Measurements from ENCODE around the gene GBP3.
"Not testable (repeated sequence)": the region's sequence is repeated elsewhere in the genome, so short reads cannot be mapped to it uniquely, and the experiment has no call there.

The GBP3 gene, protein sequence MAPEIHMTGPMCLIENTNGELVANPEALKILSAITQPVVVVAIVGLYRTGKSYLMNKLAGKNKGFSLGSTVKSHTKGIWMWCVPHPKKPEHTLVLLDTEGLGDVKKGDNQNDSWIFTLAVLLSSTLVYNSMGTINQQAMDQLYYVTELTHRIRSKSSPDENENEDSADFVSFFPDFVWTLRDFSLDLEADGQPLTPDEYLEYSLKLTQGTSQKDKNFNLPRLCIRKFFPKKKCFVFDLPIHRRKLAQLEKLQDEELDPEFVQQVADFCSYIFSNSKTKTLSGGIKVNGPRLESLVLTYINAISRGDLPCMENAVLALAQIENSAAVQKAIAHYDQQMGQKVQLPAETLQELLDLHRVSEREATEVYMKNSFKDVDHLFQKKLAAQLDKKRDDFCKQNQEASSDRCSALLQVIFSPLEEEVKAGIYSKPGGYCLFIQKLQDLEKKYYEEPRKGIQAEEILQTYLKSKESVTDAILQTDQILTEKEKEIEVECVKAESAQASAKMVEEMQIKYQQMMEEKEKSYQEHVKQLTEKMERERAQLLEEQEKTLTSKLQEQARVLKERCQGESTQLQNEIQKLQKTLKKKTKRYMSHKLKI

DNA sequence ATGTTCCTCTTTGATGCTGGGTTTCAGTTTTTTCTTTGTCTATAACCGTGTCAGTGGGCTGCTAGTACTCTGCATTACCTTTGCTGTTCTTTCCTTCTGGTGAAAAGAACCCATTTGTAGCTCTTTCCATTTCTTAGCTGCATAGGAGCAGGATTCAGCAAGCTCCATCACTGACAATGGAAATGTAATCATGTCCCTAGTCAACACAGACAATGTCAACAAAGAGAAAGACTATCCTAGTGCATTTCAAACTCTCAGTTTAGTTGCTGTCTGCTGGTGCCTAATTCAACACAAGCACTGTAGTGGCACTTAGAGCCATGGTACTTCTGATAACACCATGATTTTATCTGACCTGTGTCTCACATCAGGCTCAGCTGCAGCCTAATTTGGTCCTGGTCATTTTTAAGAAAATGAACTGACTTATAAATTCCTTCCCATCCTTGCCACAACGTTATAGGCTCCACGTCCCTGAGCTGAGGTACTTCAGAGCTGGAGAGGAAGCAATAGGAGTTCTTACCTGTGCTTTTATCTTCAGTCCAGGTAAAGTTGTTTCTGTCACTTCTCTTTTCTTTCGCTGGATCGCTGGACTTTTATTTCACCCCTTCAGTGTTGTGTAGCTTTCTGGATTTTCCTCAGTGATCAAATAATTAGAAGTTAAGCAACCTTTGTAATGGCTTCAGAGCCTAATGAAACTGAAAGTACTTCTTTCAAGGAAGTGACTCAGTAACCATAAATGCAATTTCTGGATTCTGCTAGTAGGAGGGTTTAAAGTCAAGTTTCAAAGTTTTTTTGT is at the start of gene GBP3:
Gene GBP3 (minus strand): TSS at position 700 of the 793 bp plus-strand sequence. CDS start 2,145 bp downstream, outside the sequence.
- DNase-seq, result no peak

DNA sequence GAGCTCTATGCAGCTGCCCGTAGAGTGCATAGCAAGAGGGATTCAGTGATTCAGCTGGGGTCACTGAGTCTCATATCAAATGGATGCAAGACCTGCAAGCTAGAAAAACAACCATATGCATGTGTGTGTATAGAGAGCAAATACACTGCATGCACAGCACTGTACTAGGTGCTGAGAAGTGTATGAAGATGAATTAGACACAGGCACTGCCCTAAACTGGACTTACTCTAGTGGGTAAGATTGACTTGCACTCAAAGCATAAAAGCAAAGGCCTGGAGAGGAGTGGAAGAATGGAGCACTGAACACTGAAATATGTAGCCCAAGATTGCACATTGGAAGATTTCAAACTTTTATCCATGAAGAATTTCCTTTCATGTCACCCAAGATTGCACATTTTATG is 47.8 kb upstream of the GBP3 start:
- DNase-seq, result no peak

DNA sequence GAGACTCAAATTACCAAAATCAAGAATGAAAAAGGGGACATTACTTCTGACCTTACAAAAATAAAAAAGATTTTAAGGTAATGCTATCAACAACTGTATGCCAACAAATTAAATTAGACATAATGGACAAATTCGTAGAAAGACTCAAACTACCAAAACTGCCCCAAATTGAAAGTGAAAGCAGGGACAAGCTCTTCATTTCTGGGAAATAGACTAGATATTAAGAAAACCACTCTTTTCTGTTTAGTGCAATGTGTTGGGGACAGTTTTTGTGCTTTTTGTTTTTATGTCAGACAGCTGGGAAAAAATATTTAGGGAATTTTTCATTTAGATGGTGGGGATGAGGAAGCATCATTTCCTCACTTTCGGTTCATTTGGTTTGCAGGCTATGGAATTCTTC is 47.3 kb upstream of the GBP3 start:
- no peak for DNase-seq

DNA sequence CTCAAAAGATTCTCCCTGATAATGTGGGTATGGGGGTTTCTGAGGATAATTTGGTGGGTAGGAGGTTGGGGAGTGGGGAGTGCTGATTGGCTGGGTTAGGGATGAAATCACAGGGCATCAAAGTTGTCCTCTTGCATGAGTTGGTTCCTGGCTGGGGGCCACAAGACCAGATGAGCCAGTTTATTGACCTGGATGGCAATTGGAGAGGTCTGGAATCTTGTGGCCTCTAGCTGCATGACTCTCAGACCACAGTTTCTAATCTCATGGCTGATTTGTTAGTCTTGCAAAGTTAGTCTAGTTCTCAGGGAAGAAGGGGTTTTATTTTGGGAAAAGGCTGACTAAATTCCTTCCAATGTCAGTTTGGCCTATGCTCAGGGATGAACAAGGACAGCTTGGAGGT is 45.6 kb upstream of the GBP3 start:
- no peak for DNase-seq

DNA sequence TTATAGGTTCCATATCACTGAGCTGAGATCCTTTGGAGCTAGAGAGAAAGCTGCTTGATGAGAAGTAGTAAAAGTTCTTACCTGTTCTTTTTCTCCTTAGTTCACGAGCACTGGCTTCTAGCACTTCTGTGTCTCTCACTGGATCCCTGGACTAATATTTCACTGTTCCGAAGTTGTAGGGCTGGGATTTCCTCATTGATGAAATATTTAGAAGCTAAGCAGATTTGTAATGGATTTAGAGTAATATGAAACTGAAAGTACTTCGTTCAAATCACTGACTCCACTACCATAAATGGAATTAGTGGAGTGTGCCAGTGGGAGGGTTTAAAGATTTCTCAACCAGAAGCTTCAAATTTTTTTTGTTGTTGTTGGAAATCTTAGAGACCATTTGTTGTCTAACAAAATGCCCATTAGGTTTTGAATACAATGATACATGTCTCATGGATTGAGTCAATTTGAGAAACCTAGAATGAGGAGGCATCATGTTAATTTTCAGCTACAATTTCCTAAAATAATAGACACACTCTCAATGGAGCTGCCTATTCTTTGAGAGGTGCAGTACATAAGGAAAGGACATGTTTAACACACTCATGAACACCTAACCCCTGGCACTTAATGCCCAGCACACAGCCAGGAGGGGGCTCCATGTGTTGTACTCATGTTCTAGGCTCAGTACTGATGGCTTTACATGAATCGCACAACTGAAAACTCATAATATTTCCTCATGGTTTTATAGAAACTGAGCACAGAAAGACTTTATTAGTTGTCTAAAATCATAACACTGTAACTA is 42.6 kb upstream of the GBP3 start, which contains the start of gene GBP1:
Gene GBP1 (minus strand): TSS at position 130 of the 790 bp plus-strand sequence. CDS start 1,974 bp downstream, outside the sequence.
- peak; percentile 52 for DNase-seq

DNA sequence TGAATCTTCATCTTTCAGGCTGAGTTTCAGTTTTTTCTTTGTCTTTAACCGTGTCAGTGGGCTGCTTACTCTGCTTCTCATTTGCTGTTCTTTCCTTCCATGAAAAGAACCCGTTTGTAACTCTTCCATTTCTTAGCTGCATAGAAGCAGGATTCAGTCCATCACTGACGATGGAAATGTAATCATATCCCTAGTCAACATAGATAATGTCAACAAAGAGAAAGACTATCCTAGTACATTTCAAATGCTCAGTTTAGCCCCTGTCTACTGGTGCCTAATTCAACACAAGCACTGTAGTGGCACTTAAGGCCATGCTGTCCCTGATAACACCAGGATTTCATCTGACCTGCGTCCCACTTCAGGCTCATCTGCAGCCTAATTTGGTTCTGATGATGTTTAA is 42.0 kb upstream of the GBP3 start:
- no peak for DNase-seq

DNA sequence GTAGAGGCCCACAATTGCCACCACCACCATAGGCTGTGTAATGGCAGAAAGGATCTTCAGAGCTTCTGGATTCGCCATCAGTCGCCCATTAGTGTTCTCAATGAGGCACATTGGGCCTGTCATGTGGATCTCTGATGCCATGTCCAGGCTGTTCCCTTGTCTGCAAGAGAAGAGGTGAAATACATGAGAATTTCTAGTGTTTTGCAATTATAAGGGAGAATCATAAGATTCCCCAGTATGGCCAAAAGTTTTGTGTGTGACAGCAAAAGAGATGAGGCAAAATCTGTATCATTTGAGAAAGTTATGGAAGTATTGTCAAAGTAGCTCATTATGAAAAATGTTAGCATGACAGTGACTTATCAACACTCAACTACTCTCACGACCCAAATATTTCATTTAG is 40.4 kb upstream of the GBP3 start:
- peak; percentile 47 for DNase-seq

DNA sequence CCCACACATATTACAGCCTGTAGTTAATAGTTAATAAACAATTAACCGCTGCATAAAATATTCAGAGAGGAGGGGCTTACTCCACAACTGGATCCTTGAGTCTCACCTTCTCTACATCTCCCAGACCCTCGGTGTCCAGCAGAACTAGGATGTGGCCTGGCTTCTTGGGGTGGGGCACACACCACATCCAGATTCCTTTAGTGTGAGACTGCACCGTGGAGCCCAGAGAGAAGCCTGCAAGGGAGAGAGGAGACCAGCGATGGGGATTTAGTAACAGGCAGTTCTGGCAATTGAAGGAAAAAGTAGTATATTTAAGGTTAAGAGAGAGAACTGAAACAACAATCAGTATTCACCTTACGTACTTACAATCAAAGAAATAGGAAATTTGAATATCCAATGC is 37.4 kb upstream of the GBP3 start:
- DNase-seq, result no peak

DNA sequence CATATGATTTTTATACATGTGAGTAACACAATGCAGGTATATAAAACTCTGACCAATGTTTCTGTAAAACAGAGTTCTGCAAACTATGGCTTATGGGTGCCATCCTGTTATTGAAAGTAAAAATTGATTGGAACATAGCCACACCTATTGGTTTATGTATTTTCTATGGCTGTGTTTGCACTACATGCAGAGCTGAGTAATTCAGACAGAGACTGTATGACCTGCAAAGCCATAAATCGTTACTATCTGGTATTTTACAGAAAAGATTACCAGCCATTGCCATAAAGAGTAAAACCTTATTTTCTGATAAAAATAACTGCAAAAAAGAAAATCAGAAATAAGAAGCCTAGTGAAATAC is 29.3 kb upstream of the GBP3 start:
- DNase-seq, result no peak

DNA sequence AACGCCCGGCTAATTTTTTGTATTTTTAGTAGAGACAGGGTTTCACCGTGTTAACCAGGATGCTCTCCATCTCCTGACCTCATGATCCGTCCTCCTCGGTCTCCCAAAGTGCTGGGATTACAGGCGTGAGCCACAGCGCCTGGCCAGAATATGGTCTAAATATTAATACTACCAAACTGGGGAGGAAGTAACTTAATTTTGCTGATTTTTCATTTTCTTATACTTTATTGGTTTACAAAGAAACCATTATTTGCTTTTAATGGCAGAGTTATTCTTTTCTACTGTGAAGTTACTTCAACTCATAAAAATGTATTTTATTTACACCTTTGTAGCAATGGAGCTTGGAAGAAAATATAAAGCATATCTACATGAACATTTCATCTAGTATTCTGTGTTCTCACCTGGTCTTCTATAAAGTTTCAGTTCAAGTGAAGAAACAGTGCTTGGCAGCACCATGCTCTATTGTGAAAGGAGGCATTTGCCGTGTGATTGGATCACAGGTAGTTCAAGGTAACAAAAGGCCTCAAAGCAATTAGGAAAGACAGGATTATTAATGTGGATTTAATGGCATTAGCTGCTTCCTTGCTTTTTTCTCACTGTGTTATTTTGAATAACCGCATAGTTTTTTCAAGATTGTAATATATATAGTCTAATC is 28.8 kb upstream of the GBP3 start:
- DNase-seq, result no peak

DNA sequence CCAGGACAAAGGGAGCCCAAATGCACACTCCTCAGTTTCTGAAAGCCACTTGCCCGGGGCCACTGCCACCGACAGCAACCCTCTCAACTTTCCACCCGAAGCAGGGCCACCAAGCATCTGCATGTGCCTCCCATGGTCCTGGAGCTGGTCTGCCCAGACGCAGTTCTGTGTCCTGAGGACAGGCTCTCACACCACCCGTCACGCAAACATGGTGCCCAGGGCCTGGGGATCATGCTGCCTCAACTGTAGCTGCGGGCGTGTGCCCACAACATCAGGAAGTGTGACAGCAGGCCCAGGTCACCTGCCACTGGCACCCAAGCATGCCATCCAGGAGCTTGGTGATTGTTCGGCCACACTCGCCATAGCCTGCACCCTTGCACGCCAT is 28.0 kb upstream of the GBP3 start:
- no peak for DNase-seq

DNA sequence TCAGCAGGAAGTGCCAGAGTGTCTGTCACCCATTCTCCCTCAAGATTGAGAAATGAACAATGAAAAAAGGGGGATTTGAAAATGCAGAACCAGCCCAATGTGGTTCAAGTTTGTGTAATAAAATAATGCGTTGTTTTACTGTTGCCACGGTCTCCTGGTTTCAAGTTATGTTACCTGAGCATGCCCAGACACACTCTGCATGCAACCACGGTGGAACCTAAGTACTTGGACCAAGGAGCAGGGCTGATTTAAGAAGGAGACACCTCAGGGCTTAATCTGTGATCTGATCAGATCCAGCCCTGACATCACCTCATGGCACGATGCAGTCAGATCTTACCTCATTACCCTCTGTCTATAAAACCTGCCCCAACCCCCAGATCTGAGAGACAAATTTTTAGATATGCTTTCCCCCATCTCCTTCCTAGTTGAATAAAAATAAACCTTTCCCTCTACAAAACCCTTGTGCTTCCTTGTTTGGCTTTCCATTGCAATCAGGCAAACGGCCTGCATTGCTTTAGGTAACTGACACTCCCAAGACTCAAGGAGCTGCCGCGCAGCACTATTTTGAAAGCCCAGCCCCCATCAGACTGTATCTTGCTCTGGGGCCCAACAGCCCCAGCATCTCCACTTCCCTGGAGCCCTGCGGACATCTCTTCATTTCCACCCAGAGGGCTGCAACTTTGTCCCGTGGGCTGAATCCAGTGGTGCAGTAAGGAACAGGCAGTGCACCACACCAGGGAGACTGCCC is 27.4 kb upstream of the GBP3 start:
- DNase-seq, result not testable (repeated sequence)

DNA sequence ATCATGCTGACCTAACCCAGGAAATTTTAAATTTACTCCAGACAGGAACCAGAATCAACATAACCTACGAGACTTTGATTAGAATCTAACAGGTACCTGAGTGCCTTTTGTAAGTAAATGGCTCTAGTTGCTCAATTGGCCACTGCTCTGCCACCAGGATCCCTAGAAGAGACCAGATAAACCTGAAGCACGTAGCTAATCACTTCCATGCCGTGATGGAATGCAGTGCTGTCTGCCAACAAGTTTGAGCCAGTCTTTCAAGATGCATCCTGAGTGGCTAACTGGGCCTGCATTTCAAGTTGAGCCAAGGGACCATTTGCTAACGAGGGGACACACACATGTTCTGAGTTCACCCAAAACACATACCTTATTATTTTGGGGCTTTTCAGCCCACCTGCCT is 26.5 kb upstream of the GBP3 start:
- DNase-seq, result not testable (repeated sequence)

DNA sequence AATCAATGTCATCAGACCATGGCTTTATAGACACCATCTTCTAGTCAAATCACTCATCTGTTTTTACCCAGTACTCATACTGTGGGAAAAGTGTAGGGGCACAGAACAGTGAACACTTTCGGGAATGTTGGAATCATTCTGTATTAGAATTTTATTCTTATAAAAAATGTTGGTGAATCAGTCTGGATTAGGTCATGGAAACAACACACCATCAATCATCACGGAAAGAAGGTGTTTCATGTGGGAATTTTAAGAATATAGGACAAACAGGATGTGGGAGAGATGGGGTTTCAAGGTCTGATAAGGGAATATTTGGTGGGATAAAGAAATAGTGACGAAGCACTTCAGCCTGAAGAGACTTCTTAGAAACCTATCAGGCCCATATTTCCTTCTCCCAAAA is 25.1 kb upstream of the GBP3 start:
- DNase-seq, result no peak

DNA sequence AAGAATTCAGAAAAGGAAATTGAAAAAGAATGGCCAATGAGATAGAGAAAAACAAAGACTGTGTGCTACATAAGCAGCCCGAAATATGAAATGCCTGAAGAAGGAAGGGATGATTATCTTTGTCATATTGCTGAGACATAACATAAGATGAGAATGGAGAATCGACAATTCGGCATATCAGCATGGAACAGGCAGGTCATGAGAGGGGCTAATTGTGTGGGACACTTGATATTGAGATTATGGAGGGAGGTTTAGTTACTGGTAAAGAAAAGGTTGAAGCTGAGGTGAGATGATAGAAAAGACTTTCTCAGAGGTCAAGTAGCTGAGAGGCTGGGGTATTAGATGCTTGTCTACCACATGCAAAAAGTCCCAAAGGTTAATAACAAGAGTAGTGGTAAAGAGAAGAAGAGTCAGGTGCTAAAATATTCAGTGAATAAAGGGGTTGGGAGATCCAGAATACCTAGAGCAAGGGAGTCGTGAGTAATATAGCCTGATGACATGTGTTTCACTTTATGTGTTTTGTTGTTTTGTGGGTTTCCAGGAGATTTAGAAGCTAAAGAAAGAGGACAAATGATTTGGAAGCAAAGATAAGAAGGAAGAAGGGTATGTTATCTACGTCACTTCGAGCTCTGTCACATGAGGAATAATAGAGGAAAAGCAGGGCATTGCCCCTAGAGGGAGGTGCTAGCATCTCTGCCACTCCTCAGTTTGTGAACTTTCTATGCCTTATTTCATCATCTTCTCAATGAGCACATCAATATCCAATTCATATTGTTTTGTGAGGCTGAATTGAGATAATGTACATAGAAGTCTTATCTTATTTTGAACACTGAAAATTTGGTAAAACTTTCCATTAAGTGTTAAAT is 23.9 kb upstream of the GBP3 start:
- DNase-seq, result not testable (repeated sequence)

DNA sequence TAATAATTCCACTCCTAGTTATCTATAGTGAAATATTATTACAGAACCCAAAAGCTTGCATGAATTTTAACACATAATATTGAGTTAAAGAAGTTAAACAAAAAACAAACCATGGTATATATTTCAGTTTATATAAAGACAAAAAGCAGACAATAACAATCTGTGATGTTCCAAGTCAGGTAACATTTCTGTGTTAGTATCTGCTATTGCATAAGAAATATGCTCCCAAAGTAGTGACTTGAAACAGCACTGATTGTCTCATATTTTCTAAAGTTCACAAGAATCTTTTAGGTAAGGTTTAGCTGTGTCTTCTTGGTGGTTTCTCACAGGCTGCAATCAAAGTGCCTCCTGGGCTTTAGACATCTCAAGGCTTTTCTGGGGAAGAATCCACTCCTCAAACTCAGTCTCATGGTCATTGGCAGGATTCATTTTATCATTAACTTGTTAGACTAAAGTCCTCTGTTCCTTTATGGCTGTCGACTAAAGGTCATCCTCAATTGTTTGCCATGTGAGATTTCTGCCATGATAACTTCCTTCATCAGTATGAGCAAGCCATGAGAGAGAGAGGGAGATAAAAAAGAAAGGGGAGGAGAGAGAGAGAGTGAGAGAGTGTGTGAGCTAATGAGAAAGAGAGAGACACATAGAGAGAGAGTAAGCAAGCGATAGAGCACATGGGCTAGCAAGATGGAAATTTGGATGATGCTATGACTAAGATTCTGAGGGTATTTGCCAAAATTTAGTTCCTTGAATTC is 22.5 kb upstream of the GBP3 start:
- DNase-seq, result no peak

DNA sequence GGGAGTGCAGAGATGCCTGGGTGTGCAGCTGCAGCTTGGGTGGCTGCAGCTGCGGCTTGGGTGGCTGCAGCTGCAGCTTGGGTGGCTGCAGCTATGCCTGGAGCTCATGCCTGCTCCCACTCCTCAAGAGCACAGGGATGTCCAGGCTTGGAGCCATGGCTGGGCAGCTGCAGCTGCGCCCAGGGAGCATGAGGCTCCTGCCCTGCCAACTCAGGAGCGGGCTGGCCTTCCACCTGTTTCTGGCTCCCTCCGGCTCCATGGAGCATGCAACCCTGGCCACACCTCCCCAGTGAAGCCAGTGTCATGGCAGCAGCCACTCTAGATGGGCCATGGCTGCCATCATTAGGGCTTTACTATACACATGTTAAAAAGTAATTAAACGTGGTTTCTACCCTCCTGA is 21.3 kb upstream of the GBP3 start:
- DNase-seq, result no peak

DNA sequence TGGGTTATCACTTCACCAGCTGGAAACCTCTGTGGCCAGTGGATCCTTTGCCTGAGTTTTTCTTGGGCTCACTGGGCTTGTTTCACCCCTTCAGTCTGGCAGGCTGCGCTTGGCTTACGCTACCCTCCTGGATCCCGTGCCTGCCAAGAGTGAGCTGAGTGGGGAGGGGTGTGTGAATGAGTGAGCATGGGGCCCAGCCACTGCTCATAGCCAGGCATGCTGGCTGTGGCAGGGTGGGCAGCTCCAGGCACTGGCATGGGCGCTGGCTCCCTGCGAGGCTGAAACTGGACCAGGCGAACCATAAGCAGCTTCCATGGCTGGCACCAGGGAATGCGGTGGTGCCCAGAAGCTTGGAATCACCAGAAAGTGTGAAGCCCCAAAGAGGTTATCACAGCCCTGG is 19.8 kb upstream of the GBP3 start:
- no peak for DNase-seq

DNA sequence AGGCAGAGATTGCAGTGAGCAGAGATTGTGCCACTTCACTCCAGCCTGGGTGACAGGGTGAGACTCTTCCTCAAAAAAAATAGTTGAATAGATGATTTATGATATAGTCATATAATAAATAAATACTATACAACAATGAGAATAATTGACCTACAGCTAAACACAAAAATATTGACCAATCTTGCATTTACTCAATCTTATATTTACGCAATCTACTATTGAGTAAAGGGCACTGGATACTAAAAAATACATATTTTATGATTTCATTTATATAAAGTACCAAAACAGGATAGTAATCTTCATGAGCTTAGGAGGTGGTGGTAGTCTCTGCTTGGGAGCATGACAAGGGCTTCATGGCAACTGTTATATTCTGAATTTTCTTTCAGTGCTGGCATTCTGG is 19.1 kb upstream of the GBP3 start:
- no peak for DNase-seq

DNA sequence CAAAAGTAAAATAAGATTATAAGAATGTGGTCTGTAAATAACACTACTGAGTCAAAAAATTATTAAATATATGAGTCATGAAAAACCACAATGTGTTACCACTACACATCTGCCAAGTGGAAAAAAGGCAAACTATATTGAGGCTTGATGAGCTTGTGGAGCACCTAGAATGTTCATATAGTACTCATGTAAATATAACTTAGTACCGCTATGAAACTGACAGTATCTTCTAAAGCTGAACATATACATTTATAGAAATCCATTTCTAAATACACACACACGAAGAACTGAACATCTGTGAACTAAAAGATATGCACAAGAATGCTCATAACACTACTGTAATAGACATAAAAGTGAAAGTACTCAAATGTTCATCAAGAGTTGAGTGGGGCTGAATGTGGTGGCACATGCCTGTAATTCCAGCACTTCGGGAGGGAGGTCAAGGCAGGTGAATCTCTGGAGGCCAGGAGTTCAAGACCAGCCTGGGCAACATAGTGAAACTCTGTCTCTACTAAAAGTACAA is 18.5 kb upstream of the GBP3 start:
- no peak for DNase-seq
